ENCODE data around the gene EFCAB6.

The EFCAB6 gene

DNA sequence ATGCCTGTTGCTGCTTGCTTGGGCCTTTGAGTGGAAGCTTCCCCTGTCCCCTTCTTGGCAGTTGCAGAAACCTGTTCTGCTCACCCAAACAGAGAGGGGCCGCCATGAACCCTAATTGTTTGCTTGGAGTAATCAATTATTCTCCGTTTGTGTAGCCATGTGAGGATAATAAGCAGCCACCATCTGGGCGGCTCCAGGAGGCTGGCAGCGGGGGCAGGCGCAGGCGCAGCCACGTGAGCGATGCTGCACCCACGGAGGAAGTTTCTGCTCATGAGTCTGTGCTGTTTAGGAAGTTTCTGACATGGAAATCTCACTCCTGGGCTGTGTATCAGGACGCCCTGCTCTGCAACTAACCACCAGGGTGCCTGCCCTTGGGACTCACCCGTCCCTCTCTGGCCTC lies 310.2 kb downstream of the EFCAB6 start:
- no peak overlapping the region for H3K27ac Mint-ChIP-seq
- no peaks in the 10 kb centered on the region for H3K4me1 Mint-ChIP-seq
- peaks cover 8% of the 10 kb centered on the region for H3K9me3 Mint-ChIP-seq
- TF ChIP-seq, protein P1, sequence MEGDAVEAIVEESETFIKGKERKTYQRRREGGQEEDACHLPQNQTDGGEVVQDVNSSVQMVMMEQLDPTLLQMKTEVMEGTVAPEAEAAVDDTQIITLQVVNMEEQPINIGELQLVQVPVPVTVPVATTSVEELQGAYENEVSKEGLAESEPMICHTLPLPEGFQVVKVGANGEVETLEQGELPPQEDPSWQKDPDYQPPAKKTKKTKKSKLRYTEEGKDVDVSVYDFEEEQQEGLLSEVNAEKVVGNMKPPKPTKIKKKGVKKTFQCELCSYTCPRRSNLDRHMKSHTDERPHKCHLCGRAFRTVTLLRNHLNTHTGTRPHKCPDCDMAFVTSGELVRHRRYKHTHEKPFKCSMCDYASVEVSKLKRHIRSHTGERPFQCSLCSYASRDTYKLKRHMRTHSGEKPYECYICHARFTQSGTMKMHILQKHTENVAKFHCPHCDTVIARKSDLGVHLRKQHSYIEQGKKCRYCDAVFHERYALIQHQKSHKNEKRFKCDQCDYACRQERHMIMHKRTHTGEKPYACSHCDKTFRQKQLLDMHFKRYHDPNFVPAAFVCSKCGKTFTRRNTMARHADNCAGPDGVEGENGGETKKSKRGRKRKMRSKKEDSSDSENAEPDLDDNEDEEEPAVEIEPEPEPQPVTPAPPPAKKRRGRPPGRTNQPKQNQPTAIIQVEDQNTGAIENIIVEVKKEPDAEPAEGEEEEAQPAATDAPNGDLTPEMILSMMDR (IDR thresholded peaks at IDR 0.05; ENCODE audit: unreplicated experiment in 3 of 3): no peak
- H3K36me3 Mint-ChIP-seq (ENCODE audit: low read depth): no peaks in the 10 kb centered on the region
- H3K27me3 Mint-ChIP-seq (ENCODE audit: low read depth): peaks cover 5% of the 10 kb centered on the region
- no peak overlapping the region for H3K4me3 Mint-ChIP-seq

DNA sequence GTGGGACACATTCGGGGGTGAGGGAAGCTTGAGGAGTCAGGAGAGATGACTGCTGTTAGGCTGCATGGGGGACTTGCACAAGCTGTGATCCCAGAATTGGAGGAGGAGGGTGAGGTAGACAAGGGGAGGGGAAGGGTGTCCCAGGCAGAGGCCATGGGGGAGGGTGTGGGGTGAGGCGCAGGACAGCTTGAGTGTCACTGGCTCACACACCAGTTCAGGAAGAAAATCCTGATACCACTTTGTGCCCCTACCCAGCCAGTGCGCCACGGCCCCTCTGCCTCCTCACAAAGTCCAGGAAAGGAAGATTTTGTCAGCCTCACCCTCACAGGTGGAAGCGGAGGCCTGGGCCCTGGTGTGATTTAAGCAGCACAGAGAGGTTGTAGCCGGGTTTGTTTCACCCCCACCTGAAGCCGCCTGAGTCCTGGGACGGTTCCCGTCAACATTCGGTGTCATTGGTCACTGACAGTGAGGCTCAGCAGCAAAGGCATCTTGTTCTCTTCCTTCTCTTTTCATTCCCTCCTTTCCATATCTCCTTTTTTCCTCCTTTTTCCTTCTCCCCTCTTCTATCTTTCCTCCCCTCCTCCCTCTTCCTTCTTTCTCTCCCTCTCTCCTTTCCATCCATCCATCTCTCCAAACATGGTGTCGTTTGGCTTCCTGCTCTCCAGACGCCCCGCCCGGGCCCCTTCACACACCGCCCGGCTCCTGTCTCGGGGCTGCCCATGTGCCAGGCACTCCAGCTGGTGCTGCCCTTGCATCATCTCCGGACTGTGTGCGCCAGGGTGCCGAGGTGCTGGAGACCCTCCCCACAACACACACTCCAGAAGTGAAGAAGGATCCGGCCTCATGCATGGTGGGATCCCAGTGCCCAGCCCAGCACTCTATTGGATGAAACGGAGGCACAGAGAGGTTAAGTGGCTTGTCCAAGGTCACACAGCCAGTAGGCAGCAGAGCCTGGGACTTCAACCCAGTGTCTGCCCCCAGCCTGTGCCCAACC lies 311.0 kb downstream of the EFCAB6 start:
- Mint-ChIP-seq H3K4me1 (no peaks in the 10 kb centered on the region), H3K27ac (no peak overlapping the region)

DNA sequence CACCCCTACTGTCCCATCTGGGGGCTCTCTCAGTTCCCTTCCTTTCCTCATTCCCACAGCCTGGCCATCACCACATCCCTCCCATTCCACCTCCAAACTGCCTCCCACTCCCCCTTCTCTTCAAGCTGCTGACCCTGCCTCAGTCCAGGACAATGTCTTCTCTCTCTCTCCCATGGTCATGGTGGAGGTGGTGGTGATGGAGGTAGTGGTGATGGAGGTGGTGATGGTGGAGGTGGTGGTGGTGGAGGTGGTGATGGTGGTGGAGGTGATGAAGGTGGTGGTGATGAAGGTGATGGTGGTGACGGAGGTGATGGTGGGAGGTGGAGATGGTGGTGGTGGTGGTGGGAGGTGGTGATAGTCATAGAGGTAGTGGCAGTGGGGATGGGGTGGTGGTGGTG lies 313.2 kb downstream of the EFCAB6 start:
- TF ChIP-seq, protein P1 (IDR thresholded peaks at IDR 0.05; ENCODE audit: unreplicated experiment in 3 of 3): no peak
- Mint-ChIP-seq H3K4me3 (no peak overlapping the region), H3K27ac (no peak overlapping the region), H3K27me3 (ENCODE audit: low read depth) (peaks cover 5% of the 10 kb centered on the region), H3K36me3 (ENCODE audit: low read depth) (no peaks in the 10 kb centered on the region), H3K4me1 (no peaks in the 10 kb centered on the region), H3K9me3 (peaks cover 8% of the 10 kb centered on the region)

More for the DNA sequence above, 311.0 kb downstream of the EFCAB6 start:
- peaks cover 8% of the 10 kb centered on the region for H3K9me3 Mint-ChIP-seq
- no peaks in the 10 kb centered on the region for H3K36me3 Mint-ChIP-seq (ENCODE audit: low read depth)
- TF ChIP-seq, protein P1 (IDR thresholded peaks at IDR 0.05; ENCODE audit: unreplicated experiment in 3 of 3): no peak
- peaks cover 5% of the 10 kb centered on the region for H3K27me3 Mint-ChIP-seq (ENCODE audit: low read depth)
- H3K4me3 Mint-ChIP-seq: no peak overlapping the region

- Mint-ChIP-seq H3K4me1 (no peaks in the 10 kb centered on the region), H3K4me3 (no peak overlapping the region), H3K27ac (no peak overlapping the region)
These were observed 313.9 kb downstream of the EFCAB6 start for GRCh38 chr22:43497956-43498855.

GRCh38 chr22:43493297-43493696 lies 318.8 kb downstream of the EFCAB6 start:
- TF ChIP-seq, protein P1 (IDR thresholded peaks at IDR 0.05; ENCODE audit: unreplicated experiment in 3 of 3): no peak
- Mint-ChIP-seq H3K36me3 (ENCODE audit: low read depth) (no peaks in the 10 kb centered on the region), H3K27ac (no peak overlapping the region), H3K4me3 (no peak overlapping the region), H3K4me1 (no peaks in the 10 kb centered on the region), H3K9me3 (peaks cover 8% of the 10 kb centered on the region), H3K27me3 (ENCODE audit: low read depth) (peaks cover 11% of the 10 kb centered on the region)

More at GRCh38 chr22:43497956-43498855, 313.9 kb downstream of the EFCAB6 start:
- H3K9me3 Mint-ChIP-seq: peaks cover 8% of the 10 kb centered on the region
- TF ChIP-seq, protein P1 (IDR thresholded peaks at IDR 0.05; ENCODE audit: unreplicated experiment in 3 of 3): no peak
- peaks cover 5% of the 10 kb centered on the region for H3K27me3 Mint-ChIP-seq (ENCODE audit: low read depth)
- H3K36me3 Mint-ChIP-seq (ENCODE audit: low read depth): no peaks in the 10 kb centered on the region
